ENCODE results near the gene SERPING1. TPM values are rescaled to one million over a fixed set of nuclear protein-coding genes. Genes with fewer than 3 reads are reported as not detected.

SERPING1 gene
- total RNA-seq, 4 donors from 2014 or later = 90.0 to 171 (median 106) TPM

- H3K9me3 ChIP-seq = no peaks in the 10 kb centered on the region
- no peak for TF ChIP-seq POLR2A (IDR thresholded peaks at IDR 0.05)
- TF ChIP-seq, protein P1, sequence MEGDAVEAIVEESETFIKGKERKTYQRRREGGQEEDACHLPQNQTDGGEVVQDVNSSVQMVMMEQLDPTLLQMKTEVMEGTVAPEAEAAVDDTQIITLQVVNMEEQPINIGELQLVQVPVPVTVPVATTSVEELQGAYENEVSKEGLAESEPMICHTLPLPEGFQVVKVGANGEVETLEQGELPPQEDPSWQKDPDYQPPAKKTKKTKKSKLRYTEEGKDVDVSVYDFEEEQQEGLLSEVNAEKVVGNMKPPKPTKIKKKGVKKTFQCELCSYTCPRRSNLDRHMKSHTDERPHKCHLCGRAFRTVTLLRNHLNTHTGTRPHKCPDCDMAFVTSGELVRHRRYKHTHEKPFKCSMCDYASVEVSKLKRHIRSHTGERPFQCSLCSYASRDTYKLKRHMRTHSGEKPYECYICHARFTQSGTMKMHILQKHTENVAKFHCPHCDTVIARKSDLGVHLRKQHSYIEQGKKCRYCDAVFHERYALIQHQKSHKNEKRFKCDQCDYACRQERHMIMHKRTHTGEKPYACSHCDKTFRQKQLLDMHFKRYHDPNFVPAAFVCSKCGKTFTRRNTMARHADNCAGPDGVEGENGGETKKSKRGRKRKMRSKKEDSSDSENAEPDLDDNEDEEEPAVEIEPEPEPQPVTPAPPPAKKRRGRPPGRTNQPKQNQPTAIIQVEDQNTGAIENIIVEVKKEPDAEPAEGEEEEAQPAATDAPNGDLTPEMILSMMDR (IDR thresholded peaks at IDR 0.05 in 4 of 5, conservative IDR thresholded peaks at IDR 0.05 in 1 of 5) = peak in 4 of 5 experiments; percentile 15 to 85 (median 76)
- peak overlapping the region; percentile 74 to 79 (median 78) for H3K27ac ChIP-seq
- DNase-seq = peak; percentile 28 to 58
- no peak for ATAC-seq
- no peaks in the 10 kb centered on the region for H3K27me3 ChIP-seq
- peak overlapping the region; percentile 81 to 99 (median 88) for H3K4me3 ChIP-seq
- no peaks in the 10 kb centered on the region for H3K36me3 ChIP-seq
- in situ Hi-C loops (cut with MboI; ENCODE audit: low sequenced_read_pairs in 4 of 4) (loop anchor here in 3 of 4 donors (5.0 to 25.0 kb wide), 2 partner anchors 74 to 244 kb away; no protein-coding TSS in a partner anchor), intact Hi-C loops (cut with DNase I; ENCODE audit: low total_unique reads) (loop anchor here (1.0 to 10.0 kb wide), 3 partner anchors 76 to 226 kb away; no protein-coding TSS in a partner anchor)
- peaks cover 13 to 32% of the 10 kb centered on the region in 2 donors for H3K4me1 ChIP-seq
These were observed 29.1 kb upstream of the SERPING1 start for GRCh38 chr11:57568330-57568766.

- in situ Hi-C loops (cut with MboI; ENCODE audit: low sequenced_read_pairs in 4 of 4) = loop anchor here in 1 of 4 donors (25.0 kb wide), 1 partner anchor 241 kb away; no protein-coding TSS in a partner anchor
These were observed 25.9 kb upstream of the SERPING1 start for GRCh38 chr11:57571606-57572005.

GRCh38 chr11:57574061-57574460, 23.4 kb upstream of the SERPING1 start:
- Histone ChIP-seq H3K36me3 (no peaks in the 10 kb centered on the region), H3K27me3 (peaks cover 0 to 2% (median 0%) of the 10 kb centered on the region in 3 donors), H3K4me3 (no peak overlapping the region), H3K9me3 (no peaks in the 10 kb centered on the region), H3K4me1 (peaks cover 3 to 5% of the 10 kb centered on the region in 2 donors), H3K27ac (no peak overlapping the region)
- no peak for ATAC-seq
- intact Hi-C loops (cut with DNase I; ENCODE audit: low total_unique reads) = no loop called here
- DNase-seq = no peak
- TF ChIP-seq, protein P1 (IDR thresholded peaks at IDR 0.05 in 4 of 5, conservative IDR thresholded peaks at IDR 0.05 in 1 of 5) = no peak
- TF ChIP-seq POLR2A (IDR thresholded peaks at IDR 0.05) = no peak
- in situ Hi-C loops (cut with MboI; ENCODE audit: low sequenced_read_pairs in 4 of 4) = loop anchor here in 1 of 4 donors (25.0 kb wide), 1 partner anchor 238 kb away; no protein-coding TSS in a partner anchor

More at GRCh38 chr11:57571606-57572005, 25.9 kb upstream of the SERPING1 start:
- Histone ChIP-seq H3K27ac (no peak overlapping the region), H3K9me3 (no peaks in the 10 kb centered on the region), H3K4me1 (peaks cover 4 to 18% of the 10 kb centered on the region in 2 donors), H3K36me3 (no peaks in the 10 kb centered on the region), H3K27me3 (peaks cover 0 to 2% (median 0%) of the 10 kb centered on the region in 3 donors), H3K4me3 (no peak overlapping the region)
- intact Hi-C loops (cut with DNase I; ENCODE audit: low total_unique reads) = no loop called here
- no peak for TF ChIP-seq POLR2A (IDR thresholded peaks at IDR 0.05)
- TF ChIP-seq, protein P1 (IDR thresholded peaks at IDR 0.05 in 4 of 5, conservative IDR thresholded peaks at IDR 0.05 in 1 of 5) = no peak
- DNase-seq = no peak
- ATAC-seq = no peak

DNA sequence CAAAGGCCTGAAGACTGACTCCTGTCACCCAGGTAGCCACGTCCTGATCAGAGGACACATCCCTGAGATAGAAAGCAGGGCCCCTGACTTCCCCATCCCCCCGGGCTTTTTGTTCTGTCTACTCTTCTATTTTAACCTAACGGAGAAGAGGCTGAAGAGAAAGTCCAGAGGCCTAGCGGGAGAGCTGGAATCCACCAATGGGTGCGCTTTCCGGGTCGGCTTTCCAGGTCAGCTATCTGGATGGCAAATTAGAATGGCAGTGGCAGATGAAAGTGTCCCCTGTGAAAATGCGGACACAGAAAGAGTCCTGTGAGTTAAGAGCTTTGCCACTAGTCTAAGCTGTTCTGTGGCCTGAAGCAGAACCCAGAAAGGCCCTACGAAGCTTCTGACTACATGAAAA, 13.1 kb upstream of the SERPING1 start:
- no peak for TF ChIP-seq POLR2A (IDR thresholded peaks at IDR 0.05)
- TF ChIP-seq, protein P1 (IDR thresholded peaks at IDR 0.05 in 4 of 5, conservative IDR thresholded peaks at IDR 0.05 in 1 of 5) = no peak
- H3K9me3 ChIP-seq = no peaks in the 10 kb centered on the region
- no peaks in the 10 kb centered on the region for H3K27me3 ChIP-seq
- DNase-seq (no peak), ATAC-seq (no peak)
- intact Hi-C loops (cut with DNase I; ENCODE audit: low total_unique reads) (no loop called here), in situ Hi-C loops (cut with MboI; ENCODE audit: low sequenced_read_pairs in 4 of 4) (no loop called here)
- no peaks in the 10 kb centered on the region for H3K4me1 ChIP-seq
- H3K27ac ChIP-seq = no peak overlapping the region
- H3K36me3 ChIP-seq = no peaks in the 10 kb centered on the region
- no peak overlapping the region for H3K4me3 ChIP-seq
